Mesenchymal stem cell (in vitro differentiated cells and primary cell): ENCODE measurements around the gene NELFB.

Experiments
- DNase-seq: peaks from one replicate; pipeline ENCODE4 v3.0.0-alpha.2; 2013
- H2AFZ ChIP-seq: one replicate; pipeline ENCODE4 v1.6.1; 2013; ENCODE audit warnings: low read depth, mild to moderate bottlenecking, control low read depth, inconsistent platforms, low read length, moderate library complexity
- H2AK5ac ChIP-seq: 2 replicates; pipeline ENCODE4 v1.6.1; 2013; ENCODE audit warnings: low read length, moderate library complexity, mild to moderate bottlenecking, inconsistent platforms; ENCODE audit not compliant: severe bottlenecking
- H2BK120ac ChIP-seq: one replicate; pipeline ENCODE4 v1.6.1; 2013; ENCODE audit warnings: low read depth, mild to moderate bottlenecking, inconsistent platforms, low read length, moderate library complexity
- H2BK12ac ChIP-seq, 2 experiments: one replicate each; pipeline ENCODE4 v1.6.1; 2013; ENCODE audit warnings: inconsistent platforms in 2 of 2, low read length in 2 of 2, mild to moderate bottlenecking in 2 of 2, moderate library complexity in 2 of 2, control low read depth in 1 of 2
- H2BK15ac ChIP-seq: one replicate; pipeline ENCODE4 v1.6.1; 2013; ENCODE audit warnings: mild to moderate bottlenecking, low read depth, inconsistent platforms; ENCODE audit not compliant: poor library complexity, severe bottlenecking
- H2BK5ac ChIP-seq: 2 replicates; pipeline ENCODE4 v1.6.1; 2013; ENCODE audit warnings: low read depth, mild to moderate bottlenecking, low read length, control low read depth, inconsistent platforms; ENCODE audit not compliant: poor library complexity, severe bottlenecking
- H3K14ac ChIP-seq, 2 experiments: one replicate each; pipeline ENCODE4 v1.6.1; 2013; ENCODE audit warnings: inconsistent platforms in 2 of 2, low read length in 2 of 2, control low read depth in 1 of 2, mild to moderate bottlenecking in 1 of 2, moderate library complexity in 1 of 2
- H3K18ac ChIP-seq, 2 experiments: one replicate each; pipeline ENCODE4 v1.6.1; 2013; ENCODE audit warnings: inconsistent platforms in 2 of 2, low read length in 2 of 2, control low read depth in 1 of 2, low read depth in 1 of 2, mild to moderate bottlenecking in 1 of 2
- H3K23ac ChIP-seq, 2 experiments: one replicate each; pipeline ENCODE4 v1.6.1; 2013; ENCODE audit warnings: inconsistent platforms in 2 of 2, low read length in 2 of 2, mild to moderate bottlenecking in 2 of 2, moderate library complexity in 2 of 2, control low read depth in 1 of 2
- H3K27ac ChIP-seq: 2 replicates; pipeline ENCODE4 v1.5.1; 2013; ENCODE audit warnings: mild to moderate bottlenecking, moderate library complexity, low read length, control low read depth, inconsistent platforms; ENCODE audit not compliant: poor library complexity, severe bottlenecking
- H3K27me3 ChIP-seq, 2 experiments: 2 replicates each; pipeline versions ENCODE4 v1.6.1 to v1.7.0; 2013; ENCODE audit warnings: low read length in 2 of 2, mild to moderate bottlenecking in 2 of 2, moderate library complexity in 2 of 2, control low read depth in 1 of 2, inconsistent platforms in 1 of 2; ENCODE audit not compliant: control insufficient read depth in 1 of 2, insufficient read depth in 1 of 2
- H3K36me3 ChIP-seq, 2 experiments: 2 replicates each; pipeline versions ENCODE4 v1.6.1 to v1.7.0; 2013; ENCODE audit warnings: low read length in 2 of 2, control low read depth in 1 of 2, inconsistent platforms in 1 of 2, low read depth in 1 of 2, mild to moderate bottlenecking in 1 of 2; ENCODE audit not compliant: insufficient read depth in 2 of 2, control insufficient read depth in 1 of 2
- H3K4ac ChIP-seq, 2 experiments: one replicate each; pipeline ENCODE4 v1.6.1; 2013; ENCODE audit warnings: inconsistent platforms in 2 of 2, low read length in 2 of 2, mild to moderate bottlenecking in 2 of 2, moderate library complexity in 2 of 2, control low read depth in 1 of 2, low read depth in 1 of 2
- H3K4me1 ChIP-seq: 2 replicates; pipeline ENCODE4 v1.6.1; 2013; ENCODE audit warnings: low read depth, low read length, control low read depth; ENCODE audit not compliant: control insufficient read depth, insufficient read depth
- H3K4me2 ChIP-seq: 2 replicates; pipeline ENCODE4 v1.6.1; 2013; ENCODE audit warnings: low read length, mild to moderate bottlenecking, inconsistent platforms; ENCODE audit not compliant: poor library complexity, severe bottlenecking
- H3K4me3 ChIP-seq, 2 experiments: 2 replicates each; pipeline versions ENCODE4 v1.5.1 to v1.7.0; 2013; ENCODE audit warnings: low read length in 2 of 2, mild to moderate bottlenecking in 2 of 2, control low read depth in 1 of 2, low read depth in 1 of 2; ENCODE audit not compliant: insufficient read depth in 1 of 2
- H3K79me1 ChIP-seq: replicated peaks from 2 replicates; pipeline ENCODE4 v1.6.1; 2013; ENCODE audit warnings: mild to moderate bottlenecking, control low read depth, low read length, inconsistent platforms; ENCODE audit not compliant: poor library complexity, severe bottlenecking
- H3K9ac ChIP-seq: 2 replicates; pipeline ENCODE4 v1.7.0; 2013; ENCODE audit warnings: mild to moderate bottlenecking, low read length, moderate library complexity
- H3K9me3 ChIP-seq: 2 replicates; pipeline ENCODE4 v1.7.0; 2013; ENCODE audit warnings: mild to moderate bottlenecking, low read length; ENCODE audit not compliant: control insufficient read depth
- H4K8ac ChIP-seq: one replicate; pipeline ENCODE4 v1.6.1; 2013; ENCODE audit warnings: inconsistent platforms, mild to moderate bottlenecking, low read length, moderate library complexity
- H4K91ac ChIP-seq: one replicate; pipeline ENCODE4 v1.6.1; 2013; ENCODE audit warnings: mild to moderate bottlenecking, low read length, inconsistent platforms
- WGBS: methylation state at CpG from one replicate; pipeline ENCODE4 v1.1.7; 2013; ENCODE audit warnings: mixed read lengths; 5-methylcytosine and 5-hydroxymethylcytosine counted together

The NELFB gene

GRCh38 chr9:137295849-137296669 lies 40.9 kb downstream of the NELFB start:
- 14% methylated on average over 32 of the region's 78 CpGs for WGBS
- no peak overlapping the region for H2AK5ac ChIP-seq
- H3K9ac ChIP-seq, result no peak overlapping the region
- H3K27ac ChIP-seq, result no peak overlapping the region
- H3K79me1 ChIP-seq, result no peaks in the 10 kb centered on the region
- peak overlapping the region in 1 of 2 experiments; percentile 44 for H3K18ac ChIP-seq
- H3K36me3 ChIP-seq, result peaks cover 0 to 4% of the 10 kb centered on the region in 2 experiments
- H3K4ac ChIP-seq, result peak overlapping the region in 1 of 2 experiments; percentile 66
- H2BK120ac ChIP-seq, result peak overlapping the region; percentile 82
- peaks cover 62 to 76% of the 10 kb centered on the region in 2 experiments for H3K27me3 ChIP-seq
- peak overlapping the region in 1 of 2 experiments; percentile 51 for H3K14ac ChIP-seq
- H3K4me3 ChIP-seq, result peak overlapping the region in 1 of 2 experiments; percentile 48
- H3K23ac ChIP-seq, result peak overlapping the region in 1 of 2 experiments; percentile 43
- H4K8ac ChIP-seq, result peak overlapping the region; percentile 30
- H3K4me1 ChIP-seq, result peaks cover 26% of the 10 kb centered on the region
- H2BK12ac ChIP-seq, result peak overlapping the region in 1 of 2 experiments; percentile 3
- peak overlapping the region; percentile 71 for H3K4me2 ChIP-seq
- H4K91ac ChIP-seq, result peak overlapping the region; percentile 21
- DNase-seq, result no peak
- peak overlapping the region; percentile 29 for H2AFZ ChIP-seq
- H2BK15ac ChIP-seq, result peak overlapping the region; percentile 95
- no peak overlapping the region for H2BK5ac ChIP-seq
- peaks cover 4% of the 10 kb centered on the region for H3K9me3 ChIP-seq

- WGBS, result 52% methylated on average over 22 of the region's 24 CpGs
Measured at GRCh38 chr9:137296670-137297664, 41.8 kb downstream of the NELFB start.

GRCh38 chr9:137297966-137298365 lies 42.8 kb downstream of the NELFB start:
- Histone ChIP-seq H4K8ac (no peak overlapping the region), H3K14ac (no peak overlapping the region), H2BK120ac (no peak overlapping the region), H2BK5ac (no peak overlapping the region), H3K9ac (no peak overlapping the region), H4K91ac (no peak overlapping the region), H3K9me3 (peaks cover 4% of the 10 kb centered on the region), H3K18ac (no peak overlapping the region), H3K4me3 (no peak overlapping the region), H2BK12ac (peak overlapping the region in 1 of 2 experiments; percentile 16), H3K23ac (no peak overlapping the region), H3K4ac (no peak overlapping the region), H3K79me1 (no peaks in the 10 kb centered on the region), H3K27ac (no peak overlapping the region), H3K27me3 (peaks cover 60 to 84% of the 10 kb centered on the region in 2 experiments), H2BK15ac (no peak overlapping the region), H3K4me1 (peaks cover 41% of the 10 kb centered on the region), H2AK5ac (no peak overlapping the region), H3K36me3 (peaks cover 0 to 3% of the 10 kb centered on the region in 2 experiments), H3K4me2 (no peak overlapping the region), H2AFZ (no peak overlapping the region)
- DNase-seq, result no peak
- WGBS, result 75% methylated on average over 7 of the region's 7 CpGs

More at GRCh38 chr9:137296670-137297664, 41.8 kb downstream of the NELFB start:
- Histone ChIP-seq H3K36me3 (peaks cover 0 to 4% of the 10 kb centered on the region in 2 experiments), H3K79me1 (no peaks in the 10 kb centered on the region), H3K9ac (no peak overlapping the region), H4K91ac (peak overlapping the region; percentile 40), H3K4ac (peak overlapping the region in 1 of 2 experiments; percentile 66), H2BK15ac (peak overlapping the region; percentile 95), H2BK5ac (no peak overlapping the region), H2BK12ac (peak overlapping the region in 1 of 2 experiments; percentile 3), H3K18ac (peak overlapping the region in 1 of 2 experiments; percentile 22), H3K4me1 (peaks cover 34% of the 10 kb centered on the region), H2BK120ac (no peak overlapping the region), H3K23ac (no peak overlapping the region), H3K9me3 (peaks cover 4% of the 10 kb centered on the region), H4K8ac (peak overlapping the region; percentile 30), H3K27ac (no peak overlapping the region), H2AK5ac (no peak overlapping the region), H3K27me3 (peaks cover 62 to 81% of the 10 kb centered on the region in 2 experiments), H3K4me3 (no peak overlapping the region), H3K4me2 (no peak overlapping the region), H2AFZ (peak overlapping the region; percentile 29), H3K14ac (no peak overlapping the region)
- DNase-seq, result peak; percentile 87
